Trophoblast cell (in vitro differentiated cells and primary cell): ENCODE data around the gene DNAJC2.

ENCODE experiments used
- DNase-seq, 2 donors: peaks; one replicate each; pipeline ENCODE4 v3.0.0-alpha.2; 2016
- H2AFZ ChIP-seq: 2 replicates; pipeline ENCODE4 v1.6.1; 2013; ENCODE audit warnings: low read length, moderate library complexity, mild to moderate bottlenecking; ENCODE audit not compliant: insufficient read depth, poor library complexity
- H2AK5ac ChIP-seq: 2 replicates; pipeline ENCODE4 v1.6.1; 2013; ENCODE audit warnings: mild to moderate bottlenecking, low read length
- H2BK120ac ChIP-seq: 2 replicates; pipeline ENCODE4 v1.6.1; 2013; ENCODE audit warnings: low read length, mild to moderate bottlenecking, moderate library complexity; ENCODE audit not compliant: insufficient read depth, poor library complexity
- H2BK12ac ChIP-seq: 2 replicates; pipeline ENCODE4 v1.6.1; 2013; ENCODE audit warnings: mild to moderate bottlenecking, low read length, moderate library complexity
- H2BK5ac ChIP-seq: 2 replicates; pipeline ENCODE4 v1.6.1; 2013; ENCODE audit warnings: low read length, low read depth, moderate library complexity, mild to moderate bottlenecking; ENCODE audit not compliant: poor library complexity
- H3K14ac ChIP-seq: 2 replicates; pipeline ENCODE4 v1.6.1; 2013; ENCODE audit warnings: mild to moderate bottlenecking, low read length
- H3K18ac ChIP-seq: 2 replicates; pipeline ENCODE4 v1.6.1; 2013; ENCODE audit warnings: mild to moderate bottlenecking, low read length
- H3K23ac ChIP-seq: 2 replicates; pipeline ENCODE4 v1.6.1; 2013; ENCODE audit warnings: low read length
- H3K27ac ChIP-seq: 2 replicates; pipeline ENCODE4 v1.5.1; 2013; ENCODE audit warnings: low read depth, mild to moderate bottlenecking, inconsistent platforms, low read length, moderate library complexity
- H3K27me3 ChIP-seq: 2 replicates; pipeline ENCODE4 v1.6.1; 2013; ENCODE audit warnings: inconsistent platforms, mild to moderate bottlenecking, low read length, moderate library complexity; ENCODE audit not compliant: insufficient read depth
- H3K36me3 ChIP-seq, 2 experiments: 1 replicate in 1 of 2; 2 replicates in 1 of 2; pipeline ENCODE4 v1.6.1; 2013; ENCODE audit warnings: low read length in 2 of 2, mild to moderate bottlenecking in 2 of 2, moderate library complexity in 1 of 2; ENCODE audit not compliant: insufficient read depth in 2 of 2, control insufficient read depth in 1 of 2
- H3K4ac ChIP-seq: 2 replicates; pipeline ENCODE4 v1.6.1; 2013; ENCODE audit warnings: low read depth, mild to moderate bottlenecking, low read length, moderate library complexity
- H3K4me1 ChIP-seq, 2 experiments: 1 replicate in 1 of 2; 2 replicates in 1 of 2; pipeline ENCODE4 v1.6.1; 2013; ENCODE audit warnings: low read length in 2 of 2, mild to moderate bottlenecking in 2 of 2, moderate library complexity in 1 of 2; ENCODE audit not compliant: insufficient read depth in 2 of 2, control insufficient read depth in 1 of 2
- H3K4me2 ChIP-seq: 2 replicates; pipeline ENCODE4 v1.6.1; 2013; ENCODE audit warnings: inconsistent platforms, mild to moderate bottlenecking, low read length, moderate library complexity
- H3K4me3 ChIP-seq: 2 replicates; pipeline ENCODE4 v1.5.1; 2013; ENCODE audit warnings: mild to moderate bottlenecking, low read depth, low read length, inconsistent platforms
- H3K79me1 ChIP-seq: one replicate; pipeline ENCODE4 v1.6.1; 2013; ENCODE audit warnings: low read length
- H3K79me2 ChIP-seq: 2 replicates; pipeline ENCODE4 v1.6.1; 2013; ENCODE audit warnings: low read length, mild to moderate bottlenecking; ENCODE audit not compliant: control insufficient read depth, insufficient read depth, poor library complexity
- H3K9ac ChIP-seq: 2 replicates; pipeline ENCODE4 v1.6.1; 2013; ENCODE audit warnings: mild to moderate bottlenecking, low read length
- H3K9me3 ChIP-seq: 2 replicates; pipeline ENCODE4 v1.6.1; 2013; ENCODE audit warnings: low read depth, mild to moderate bottlenecking, control low read depth, inconsistent platforms, low read length; ENCODE audit not compliant: insufficient read depth
- H4K12ac ChIP-seq: 2 replicates; pipeline ENCODE4 v1.6.1; 2013; ENCODE audit warnings: low read depth, mild to moderate bottlenecking, low read length, moderate library complexity
- H4K8ac ChIP-seq: 2 replicates; pipeline ENCODE4 v1.6.1; 2013; ENCODE audit warnings: low read depth, mild to moderate bottlenecking, low read length, moderate library complexity
- H4K91ac ChIP-seq: one replicate; pipeline ENCODE4 v1.6.1; 2013; ENCODE audit warnings: low read depth, mild to moderate bottlenecking, low read length, moderate library complexity
- WGBS: extraction: QIAGEN DNeasy Blood & Tissue Kit; methylation state at CpG from one replicate; pipeline ENCODE4 v1.1.7; 2013; ENCODE audit warnings: missing lambda C conversion rate; ENCODE audit not compliant: insufficient read length, insufficient coverage; ENCODE audit errors: extremely low coverage; 5-methylcytosine and 5-hydroxymethylcytosine counted together

DNAJC2 gene

GRCh38 chr7:103299660-103300059, 44.9 kb downstream of the DNAJC2 start:
- Histone ChIP-seq H2BK120ac (no peak overlapping the region), H2BK12ac (no peak overlapping the region), H3K4me2 (no peak overlapping the region), H3K4me1 (peaks cover 0 to 2% of the 10 kb centered on the region in 2 experiments), H4K8ac (no peak overlapping the region), H3K27ac (no peak overlapping the region), H2AK5ac (no peak overlapping the region), H2AFZ (no peak overlapping the region), H3K36me3 (peaks cover 8 to 14% of the 10 kb centered on the region in 2 experiments), H3K14ac (no peak overlapping the region), H4K12ac (no peak overlapping the region), H3K4me3 (no peak overlapping the region), H3K23ac (no peak overlapping the region), H3K79me1 (peaks cover 3% of the 10 kb centered on the region), H3K9me3 (no peaks in the 10 kb centered on the region), H3K27me3 (no peaks in the 10 kb centered on the region), H4K91ac (no peak overlapping the region), H3K9ac (no peak overlapping the region), H3K18ac (no peak overlapping the region), H2BK5ac (no peak overlapping the region), H3K4ac (no peak overlapping the region), H3K79me2 (peaks cover 3% of the 10 kb centered on the region)
- no peak for DNase-seq
- no CpG with 5 or more reads among the region's 6 CpGs for WGBS

- H4K8ac ChIP-seq = peak overlapping the region; percentile 99
Observed at GRCh38 chr7:103297837-103298179, 46.8 kb downstream of the DNAJC2 start.

GRCh38 chr7:103296901-103297836, 47.4 kb downstream of the DNAJC2 start, which contains the start of gene PMPCB:
Gene PMPCB, plus strand, starts transcription at chr7:103297435. Its CDS starts 25 bp downstream, at chr7:103297460.
- Histone ChIP-seq H2BK120ac (peak within 1 kb of the TSS; percentile 29), H4K12ac (peak within 1 kb of the TSS; percentile 87), H3K36me3 (peaks cover 4 to 10% of the 10 kb centered on the region in 2 experiments), H3K4me2 (peak within 1 kb of the TSS; percentile 76), H3K79me1 (peaks cover 3% of the 10 kb centered on the region), H3K79me2 (peaks cover 3% of the 10 kb centered on the region), H4K8ac (peak within 1 kb of the TSS; percentile 99), H3K14ac (peak within 1 kb of the TSS; percentile 79), H2AK5ac (no peak within 1 kb of the TSS), H2BK12ac (no peak within 1 kb of the TSS), H3K4me3 (peak within 1 kb of the TSS; percentile 94), H3K18ac (peak within 1 kb of the TSS; percentile 84), H3K9me3 (no peaks in the 10 kb centered on the region), H4K91ac (peak within 1 kb of the TSS; percentile 90), H3K4ac (peak within 1 kb of the TSS; percentile 57), H3K27ac (peak within 1 kb of the TSS; percentile 69), H3K23ac (no peak within 1 kb of the TSS), H3K4me1 (peaks cover 0 to 2% of the 10 kb centered on the region in 2 experiments), H3K27me3 (no peaks in the 10 kb centered on the region), H2AFZ (peak within 1 kb of the TSS; percentile 89), H2BK5ac (peak within 1 kb of the TSS; percentile 37), H3K9ac (peak within 1 kb of the TSS; percentile 84)
- DNase-seq = peak; percentile 90 to 98
- WGBS = no CpG with 5 or more reads among the region's 52 CpGs

More at GRCh38 chr7:103297837-103298179, 46.8 kb downstream of the DNAJC2 start:
- H3K79me1 ChIP-seq = peaks cover 3% of the 10 kb centered on the region
- no CpG with 5 or more reads among the region's 7 CpGs for WGBS
- no peak overlapping the region for H2BK12ac ChIP-seq
- no peaks in the 10 kb centered on the region for H3K27me3 ChIP-seq
- no peak overlapping the region for H2BK5ac ChIP-seq
- no peaks in the 10 kb centered on the region for H3K9me3 ChIP-seq
- H2BK120ac ChIP-seq = no peak overlapping the region
- peak overlapping the region; percentile 76 for H3K4me2 ChIP-seq
- no peak overlapping the region for H3K23ac ChIP-seq
- peaks cover 4 to 10% of the 10 kb centered on the region in 2 experiments for H3K36me3 ChIP-seq
- peaks cover 0 to 2% of the 10 kb centered on the region in 2 experiments for H3K4me1 ChIP-seq
- H3K4ac ChIP-seq = peak overlapping the region; percentile 57
- H2AFZ ChIP-seq = no peak overlapping the region
- DNase-seq = no peak
- H3K27ac ChIP-seq = no peak overlapping the region
- peak overlapping the region; percentile 79 for H3K14ac ChIP-seq
- H3K79me2 ChIP-seq = peaks cover 3% of the 10 kb centered on the region
- H3K9ac ChIP-seq = peak overlapping the region; percentile 84
- H4K91ac ChIP-seq = no peak overlapping the region
- H3K18ac ChIP-seq = no peak overlapping the region
- peak overlapping the region; percentile 94 for H3K4me3 ChIP-seq
- no peak overlapping the region for H2AK5ac ChIP-seq
- H4K12ac ChIP-seq = no peak overlapping the region

- H3K4me3 ChIP-seq = no peak overlapping the region
- H2BK5ac ChIP-seq = no peak overlapping the region
- peaks cover 0 to 2% of the 10 kb centered on the region in 2 experiments for H3K4me1 ChIP-seq
- no peak overlapping the region for H3K18ac ChIP-seq
- no peak overlapping the region for H4K91ac ChIP-seq
- peaks cover 3% of the 10 kb centered on the region for H3K79me1 ChIP-seq
- H3K14ac ChIP-seq = no peak overlapping the region
- DNase-seq = no peak
- H4K12ac ChIP-seq = no peak overlapping the region
- H3K27me3 ChIP-seq = no peaks in the 10 kb centered on the region
- WGBS = no CpG with 5 or more reads among the region's 1 CpG
- H3K27ac ChIP-seq = no peak overlapping the region
- no peak overlapping the region for H2BK12ac ChIP-seq
- H3K79me2 ChIP-seq = peaks cover 3% of the 10 kb centered on the region
- H2AK5ac ChIP-seq = no peak overlapping the region
- no peak overlapping the region for H3K4me2 ChIP-seq
- no peak overlapping the region for H3K23ac ChIP-seq
- H2AFZ ChIP-seq = no peak overlapping the region
- no peak overlapping the region for H3K4ac ChIP-seq
- no peak overlapping the region for H3K9ac ChIP-seq
- H2BK120ac ChIP-seq = no peak overlapping the region
- no peaks in the 10 kb centered on the region for H3K36me3 ChIP-seq
- no peaks in the 10 kb centered on the region for H3K9me3 ChIP-seq
- no peak overlapping the region for H4K8ac ChIP-seq
Observed at GRCh38 chr7:103293526-103293925, 51.0 kb downstream of the DNAJC2 start.
